Osteocyte (in vitro differentiated cells): ENCODE measurements around the gene EPHB6. TPM values are rescaled to one million over a fixed set of nuclear protein-coding genes. Genes with fewer than 3 reads are reported as not detected.

Experiments used
- DNase-seq: peaks from one replicate; pipeline ENCODE4 v3.0.0; 2021; ENCODE audit warnings: mixed read lengths; ENCODE audit not compliant: unreplicated experiment; ENCODE audit errors: extremely low spot score
- H3K27ac Mint-ChIP-seq: one replicate; pipeline ENCODE4 v1.8.0; 2021; ENCODE audit warnings: mild to moderate bottlenecking, mixed read lengths; ENCODE audit not compliant: unreplicated experiment
- H3K27me3 Mint-ChIP-seq: one replicate; pipeline ENCODE4 v1.8.0; 2021; ENCODE audit warnings: mixed read lengths; ENCODE audit not compliant: unreplicated experiment
- H3K36me3 Mint-ChIP-seq: one replicate; pipeline ENCODE4 v1.8.0; 2021; ENCODE audit warnings: mixed read lengths; ENCODE audit not compliant: unreplicated experiment
- H3K4me1 Mint-ChIP-seq: one replicate; pipeline ENCODE4 v1.8.0; 2021; ENCODE audit warnings: mixed read lengths; ENCODE audit not compliant: unreplicated experiment
- H3K4me3 Mint-ChIP-seq: one replicate; pipeline ENCODE4 v1.8.0; 2021; ENCODE audit warnings: mild to moderate bottlenecking, moderate library complexity, mixed read lengths; ENCODE audit not compliant: unreplicated experiment
- H3K9me3 Mint-ChIP-seq: one replicate; pipeline ENCODE4 v1.8.0; 2021; ENCODE audit warnings: mixed read lengths; ENCODE audit not compliant: unreplicated experiment
- CTCF ChIP-seq: fragments of 200-600 bp; sonication (generic); IDR thresholded peaks from 2 replicates; pipeline ENCODE4 v1.5.0; 2021; ENCODE audit warnings: antibody characterized with exemption, mild to moderate bottlenecking, moderate library complexity
- total RNA-seq: library from RNA; stranded (reverse); gene quantifications from 2 replicates; pipeline ENCODE4 v1.2.1, GENCODE V29; 2021

The EPHB6 gene
- total RNA-seq, 1 donor from 2014 or later = 13.7 TPM

- H3K4me3 Mint-ChIP-seq = no peak overlapping the region
- DNase-seq = no peak
- no peaks in the 10 kb centered on the region for H3K36me3 Mint-ChIP-seq
- no peaks in the 10 kb centered on the region for H3K9me3 Mint-ChIP-seq
- H3K27me3 Mint-ChIP-seq = peaks cover 7% of the 10 kb centered on the region
- TF ChIP-seq CTCF = no peak
- no peak overlapping the region for H3K27ac Mint-ChIP-seq
- no peaks in the 10 kb centered on the region for H3K4me1 Mint-ChIP-seq
Observed at GRCh38 chr7:142874837-142875236, 20.0 kb downstream of the EPHB6 start.

- TF ChIP-seq CTCF = no peak
- Mint-ChIP-seq H3K36me3 (no peaks in the 10 kb centered on the region), H3K9me3 (no peaks in the 10 kb centered on the region), H3K4me1 (no peaks in the 10 kb centered on the region), H3K4me3 (no peak overlapping the region), H3K27ac (no peak overlapping the region), H3K27me3 (peaks cover 12% of the 10 kb centered on the region)
- DNase-seq = no peak
Observed at GRCh38 chr7:142875456-142875855, 20.6 kb downstream of the EPHB6 start.

- Mint-ChIP-seq H3K36me3 (no peaks in the 10 kb centered on the region), H3K4me3 (no peak overlapping the region), H3K27me3 (peaks cover 12% of the 10 kb centered on the region), H3K27ac (no peak overlapping the region), H3K4me1 (no peaks in the 10 kb centered on the region), H3K9me3 (no peaks in the 10 kb centered on the region)
- TF ChIP-seq CTCF = no peak
- no peak for DNase-seq
Observed at GRCh38 chr7:142876236-142876960, 21.5 kb downstream of the EPHB6 start.

GRCh38 chr7:142876991-142877910, 22.4 kb downstream of the EPHB6 start:
- Mint-ChIP-seq H3K36me3 (no peaks in the 10 kb centered on the region), H3K4me1 (no peaks in the 10 kb centered on the region), H3K27ac (no peak overlapping the region), H3K9me3 (no peaks in the 10 kb centered on the region), H3K4me3 (no peak overlapping the region), H3K27me3 (peaks cover 16% of the 10 kb centered on the region)
- no peak for DNase-seq
- TF ChIP-seq CTCF = no peak

- Mint-ChIP-seq H3K9me3 (no peaks in the 10 kb centered on the region), H3K27me3 (peaks cover 16% of the 10 kb centered on the region), H3K4me3 (no peak overlapping the region), H3K4me1 (no peaks in the 10 kb centered on the region), H3K36me3 (no peaks in the 10 kb centered on the region), H3K27ac (no peak overlapping the region)
- DNase-seq = no peak
- TF ChIP-seq CTCF = no peak
Observed at GRCh38 chr7:142878315-142878714, 23.4 kb downstream of the EPHB6 start.
